ENCODE measurements around the gene LCAT. TPM values are rescaled to one million over a fixed set of nuclear protein-coding genes. Genes with fewer than 3 reads are reported as not detected.
A peak's percentile ranks its signal among the peaks of the same experiment; 100 is the strongest.
"Not testable (repeated sequence)": the region's sequence is repeated elsewhere in the genome, so short reads cannot be mapped to it uniquely, and the experiment has no call there.

Gene LCAT
- total RNA-seq, 1 experiment from 2014 or later = 0.97 TPM

- no peak for DNase-seq (ENCODE audit: low read depth)
These were observed 12.0 kb downstream of the LCAT start, which contains the start of gene CTRL for GRCh38 chr16:67931712-67932461. CTRL (minus strand) TSS chr16:67931862; CDS start chr16:67931852, 10 bp downstream.

- DNase-seq (ENCODE audit: low read depth) = no peak
These were observed 13.2 kb downstream of the LCAT start for GRCh38 chr16:67930678-67931211.

- DNase-seq (ENCODE audit: low read depth) = no peak
These were observed 13.7 kb downstream of the LCAT start for GRCh38 chr16:67930191-67930590.

- DNase-seq (ENCODE audit: low read depth) = peak; percentile 69
These were observed 15.2 kb downstream of the LCAT start for GRCh38 chr16:67928561-67929364.

- DNase-seq (ENCODE audit: low read depth) = no peak
These were observed 15.8 kb downstream of the LCAT start for GRCh38 chr16:67928147-67928546.

- no peak for DNase-seq (ENCODE audit: low read depth)
These were observed 16.6 kb downstream of the LCAT start for GRCh38 chr16:67927131-67927941.

GRCh38 chr16:67926181-67926750 lies 17.7 kb downstream of the LCAT start:
- peak; percentile 50 for DNase-seq (ENCODE audit: low read depth)

GRCh38 chr16:67924140-67924906 lies 19.6 kb downstream of the LCAT start:
- no peak for DNase-seq (ENCODE audit: low read depth)

- no peak for DNase-seq (ENCODE audit: low read depth)
These were observed 20.4 kb downstream of the LCAT start for GRCh38 chr16:67923414-67924116.

GRCh38 chr16:67922740-67923139 lies 21.2 kb downstream of the LCAT start:
- no peak for DNase-seq (ENCODE audit: low read depth)

GRCh38 chr16:67922221-67922620 lies 21.7 kb downstream of the LCAT start:
- DNase-seq (ENCODE audit: low read depth) = no peak

GRCh38 chr16:67919622-67920221 lies 24.2 kb downstream of the LCAT start:
- no peak for DNase-seq (ENCODE audit: low read depth)

GRCh38 chr16:67917852-67918236 lies 26.1 kb downstream of the LCAT start:
- peak; percentile 75 for DNase-seq (ENCODE audit: low read depth)

- no peak for DNase-seq (ENCODE audit: low read depth)
These were observed 26.6 kb downstream of the LCAT start for GRCh38 chr16:67917140-67917851.

GRCh38 chr16:67915831-67916723 lies 27.8 kb downstream of the LCAT start:
- no peak for DNase-seq (ENCODE audit: low read depth)

GRCh38 chr16:67915496-67915769 lies 28.5 kb downstream of the LCAT start:
- DNase-seq (ENCODE audit: low read depth) = not testable (repeated sequence)

- DNase-seq (ENCODE audit: low read depth) = no peak
These were observed 29.0 kb downstream of the LCAT start for GRCh38 chr16:67914758-67915495.
